HEK293T (cell line): ENCODE measurements around the gene CACTIN.

Source experiments
- BHLHE40 ChIP-seq: fragments of 450-650 bp; IDR thresholded peaks from 2 replicates; pipeline ENCODE4 v1.6.1; 2016; ENCODE audit warnings: mild to moderate bottlenecking, moderate library complexity, borderline replicate concordance
- CTBP1 ChIP-seq: fragments of 450-650 bp; IDR thresholded peaks from 2 replicates; pipeline ENCODE4 v1.6.1; 2016; ENCODE audit warnings: borderline replicate concordance
- FOXM1 ChIP-seq: fragments of 450-650 bp; IDR thresholded peaks from 2 replicates; pipeline ENCODE4 v1.6.1; 2017; ENCODE audit warnings: mild to moderate bottlenecking, borderline replicate concordance
- HDGF ChIP-seq: fragments of 450-650 bp; IDR thresholded peaks from 2 replicates; pipeline ENCODE4 v1.6.1; 2017; ENCODE audit warnings: antibody characterized with exemption, borderline replicate concordance
- SP1 ChIP-seq: fragments of 450-650 bp; IDR thresholded peaks from 2 replicates; pipeline ENCODE4 v1.6.1; 2017
- ZNF384 ChIP-seq: fragments of 450-650 bp; IDR thresholded peaks from 2 replicates; pipeline ENCODE4 v1.6.1; 2016

GRCh38 chr19:3615524-3616135 is 11.0 kb downstream of the CACTIN start:
- TF ChIP-seq FOXM1, result no peak
- TF ChIP-seq BHLHE40, result no peak
- no peak for TF ChIP-seq CTBP1
- TF ChIP-seq SP1, result no peak
- TF ChIP-seq HDGF, result no peak
- no peak for TF ChIP-seq ZNF384
